HG03159 (cell line): ENCODE measurements around the gene RBMY1J.
"Not testable (repeated sequence)": the region's sequence is repeated elsewhere in the genome, so short reads cannot be mapped to it uniquely, and the experiment has no call there.

Source experiments
- ATAC-seq: cut with Tn5 transposase; IDR thresholded peaks from one replicate; pipeline ENCODE4 v1.9.1; 2021; ENCODE audit warnings: mild to moderate bottlenecking, moderate library complexity; ENCODE audit not compliant: unreplicated experiment

RBMY1J gene

GRCh38 chrY:22403110-22403509 is at the start of gene RBMY1J:
TSS of gene RBMY1J (plus strand) at chrY:22403410. CDS start at chrY:22405448, 2,038 bp downstream.
- not testable (repeated sequence) for ATAC-seq

GRCh38 chrY:22367416-22367815 is 35.8 kb upstream of the RBMY1J start:
- ATAC-seq = no peak

GRCh38 chrY:22370623-22371022 is 32.6 kb upstream of the RBMY1J start:
- no peak for ATAC-seq

- ATAC-seq = no peak
Observed at GRCh38 chrY:22373494-22373893, 29.7 kb upstream of the RBMY1J start.

- not testable (repeated sequence) for ATAC-seq
Observed at GRCh38 chrY:22444718-22445396, 41.6 kb downstream of the RBMY1J start.

- not testable (repeated sequence) for ATAC-seq
Observed at GRCh38 chrY:22455522-22455921, 52.3 kb downstream of the RBMY1J start.

- not testable (repeated sequence) for ATAC-seq
Observed at GRCh38 chrY:22461962-22462361, 58.8 kb downstream of the RBMY1J start.
